ENCODE results near the gene TAS2R38.

GRCh38 chr7:141949911-141950310 is 23.7 kb downstream of the TAS2R38 start:
- no peak for TF ChIP-seq CTCF (IDR thresholded peaks at IDR 0.05)
- no peak for TF ChIP-seq EP300 (IDR thresholded peaks at IDR 0.05)
